Measurements from ENCODE around the gene C1orf185.
"Not testable (repeated sequence)": the region's sequence is repeated elsewhere in the genome, so short reads cannot be mapped to it uniquely, and the experiment has no call there.

Gene C1orf185

DNA sequence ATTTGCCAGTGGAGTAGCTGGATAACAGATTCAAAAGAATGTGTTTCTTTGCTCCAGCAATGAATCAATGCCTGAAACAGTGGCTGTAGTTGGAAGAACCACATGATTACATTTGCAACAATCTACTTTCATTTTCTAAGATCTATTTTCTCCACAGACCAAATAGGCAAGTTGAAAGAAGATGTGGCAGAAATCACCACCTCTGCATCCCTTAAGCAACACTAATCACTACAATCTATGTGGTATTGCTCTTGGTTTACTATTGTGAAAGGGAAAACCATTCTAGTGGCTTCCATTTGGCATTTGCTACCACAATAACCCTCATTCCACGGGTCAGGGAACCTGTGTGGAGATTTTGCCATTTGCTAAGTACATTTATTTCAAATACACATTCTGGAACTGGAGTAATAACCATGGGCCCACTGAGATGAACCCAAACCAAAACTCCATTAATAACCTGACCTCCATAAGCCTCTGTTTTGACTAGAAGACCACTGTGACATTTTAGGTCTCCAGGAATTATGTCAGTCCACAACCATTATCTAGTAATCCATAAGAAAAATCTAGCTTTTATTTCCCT is 66.3 kb downstream of the C1orf185 start:
- H3K4me1 ChIP-seq (ENCODE audit: control insufficient read depth, insufficient read depth, low read length): no peaks in the 10 kb centered on the region
- WGBS, 2 experiments: 75% methylated on average over 1 of the region's 1 CpG
- H3K4me3 ChIP-seq (ENCODE audit: insufficient read depth, low read depth, low read length): no peak overlapping the region
- no peaks in the 10 kb centered on the region for H3K36me3 ChIP-seq (ENCODE audit: control insufficient read depth, insufficient read depth, low read length)
- H3K9me3 ChIP-seq (ENCODE audit: control insufficient read depth, low read length): no peaks in the 10 kb centered on the region
- H3K27ac ChIP-seq (ENCODE audit: insufficient read depth, low read depth, low read length, poor library complexity, severe bottlenecking): no peak overlapping the region
- no peaks in the 10 kb centered on the region for H3K27me3 ChIP-seq (ENCODE audit: control insufficient read depth, insufficient read depth, low read length, poor library complexity, severe bottlenecking)

DNA sequence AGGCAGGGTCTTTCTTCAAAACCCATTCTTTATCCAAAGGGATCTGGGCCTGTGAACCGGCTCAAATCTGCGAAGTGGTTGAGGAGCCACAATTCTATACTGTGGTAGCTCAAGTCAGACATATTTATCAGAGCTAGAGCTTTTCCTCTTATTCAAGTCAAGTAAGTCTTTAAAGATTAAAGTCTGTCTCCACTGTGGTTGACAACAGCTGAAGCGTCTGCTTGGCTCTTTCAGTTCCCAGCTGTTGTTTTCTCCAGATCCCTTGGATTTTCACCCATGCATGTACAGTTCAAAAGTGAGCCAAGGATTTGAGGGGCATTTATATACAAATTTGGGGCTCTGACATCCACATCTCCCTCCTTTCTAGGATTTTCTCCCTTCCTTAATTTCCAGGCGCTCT is 66.9 kb downstream of the C1orf185 start:
- Histone ChIP-seq H3K27me3 (ENCODE audit: control insufficient read depth, insufficient read depth, low read length, poor library complexity, severe bottlenecking) (no peaks in the 10 kb centered on the region), H3K27ac (ENCODE audit: insufficient read depth, low read depth, low read length, poor library complexity, severe bottlenecking) (no peak overlapping the region), H3K9me3 (ENCODE audit: control insufficient read depth, low read length) (no peaks in the 10 kb centered on the region), H3K36me3 (ENCODE audit: control insufficient read depth, insufficient read depth, low read length) (no peaks in the 10 kb centered on the region), H3K4me1 (ENCODE audit: control insufficient read depth, insufficient read depth, low read length) (no peaks in the 10 kb centered on the region), H3K4me3 (ENCODE audit: insufficient read depth, low read depth, low read length) (no peak overlapping the region)
- 93 to 95% methylated on average over 4 of the region's 4 CpGs for WGBS, 2 experiments

DNA sequence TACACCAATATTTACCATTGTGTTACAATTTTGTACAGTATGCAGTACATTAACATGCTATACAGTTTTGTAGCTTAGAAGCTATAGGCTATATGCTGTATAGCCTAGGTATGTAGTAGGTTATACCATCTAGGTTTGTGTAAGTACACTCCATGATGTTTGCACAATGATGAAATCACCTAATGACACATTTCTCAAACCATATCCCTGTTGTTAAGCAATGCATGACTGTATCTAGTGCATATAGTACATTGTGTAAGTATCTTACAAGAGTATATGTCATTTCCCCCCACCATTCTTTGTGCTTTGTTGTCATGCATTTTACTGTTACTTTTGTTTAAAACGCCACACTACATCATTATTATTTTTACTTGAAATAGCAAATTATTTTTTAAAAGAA is 68.3 kb downstream of the C1orf185 start:
- H3K36me3 ChIP-seq (ENCODE audit: control insufficient read depth, insufficient read depth, low read length): no peaks in the 10 kb centered on the region
- WGBS, 2 experiments: no CpG with 5 or more reads among the region's 1 CpG

DNA sequence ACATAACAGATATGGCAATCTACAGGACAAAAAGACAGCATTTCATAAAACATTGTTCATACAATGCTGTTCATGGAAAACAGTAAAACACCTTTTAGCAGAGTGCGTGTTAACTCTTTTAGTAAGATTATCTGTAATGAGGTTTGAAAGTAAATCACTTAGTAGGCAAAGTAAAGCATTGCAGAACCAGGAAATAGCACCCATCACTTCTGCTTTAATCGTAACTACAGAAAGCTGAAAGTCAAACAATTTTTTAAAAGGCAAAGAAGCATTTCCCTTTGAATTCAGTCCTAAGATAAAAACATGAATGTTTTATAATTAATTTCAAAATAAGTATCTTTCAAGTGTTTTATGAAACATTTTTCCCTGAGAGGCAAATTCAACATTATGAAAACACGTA is 70.8 kb downstream of the C1orf185 start:
- Histone ChIP-seq H3K4me3 (ENCODE audit: insufficient read depth, low read depth, low read length) (no peak overlapping the region), H3K9me3 (ENCODE audit: control insufficient read depth, low read length) (no peaks in the 10 kb centered on the region), H3K27ac (ENCODE audit: insufficient read depth, low read depth, low read length, poor library complexity, severe bottlenecking) (no peak overlapping the region), H3K36me3 (ENCODE audit: control insufficient read depth, insufficient read depth, low read length) (no peaks in the 10 kb centered on the region), H3K27me3 (ENCODE audit: control insufficient read depth, insufficient read depth, low read length, poor library complexity, severe bottlenecking) (no peaks in the 10 kb centered on the region), H3K4me1 (ENCODE audit: control insufficient read depth, insufficient read depth, low read length) (no peaks in the 10 kb centered on the region)
- 95 to 98% methylated on average over 2 to 3 of the region's 3 CpGs for WGBS, 2 experiments

More for the DNA sequence above, 68.3 kb downstream of the C1orf185 start:
- H3K27me3 ChIP-seq (ENCODE audit: control insufficient read depth, insufficient read depth, low read length, poor library complexity, severe bottlenecking): no peaks in the 10 kb centered on the region
- no peak overlapping the region for H3K27ac ChIP-seq (ENCODE audit: insufficient read depth, low read depth, low read length, poor library complexity, severe bottlenecking)
- no peaks in the 10 kb centered on the region for H3K4me1 ChIP-seq (ENCODE audit: control insufficient read depth, insufficient read depth, low read length)
- H3K4me3 ChIP-seq (ENCODE audit: insufficient read depth, low read depth, low read length): no peak overlapping the region
- no peaks in the 10 kb centered on the region for H3K9me3 ChIP-seq (ENCODE audit: control insufficient read depth, low read length)

DNA sequence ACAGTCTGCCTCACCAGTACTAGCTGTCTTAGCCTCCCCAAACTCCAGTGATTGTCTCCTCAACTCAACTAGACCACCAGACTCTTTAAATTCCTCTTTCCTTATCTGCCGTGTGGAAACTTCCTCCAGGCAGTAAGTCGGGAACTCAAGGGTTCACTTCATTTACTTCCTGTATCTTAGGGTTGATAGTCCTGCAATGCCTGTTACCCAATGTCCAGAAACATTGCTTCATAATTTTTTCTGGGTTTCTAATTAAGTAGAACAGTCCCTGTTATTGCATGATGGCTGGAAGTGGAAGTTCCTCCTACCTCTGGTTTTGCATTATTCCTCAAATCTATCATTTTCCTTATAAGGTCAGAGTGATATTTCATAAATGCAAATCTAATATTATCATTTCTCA is 73.2 kb downstream of the C1orf185 start:
- WGBS, 2 experiments: 78 to 89% methylated on average over 2 of the region's 2 CpGs
- Histone ChIP-seq H3K36me3 (ENCODE audit: control insufficient read depth, insufficient read depth, low read length) (no peaks in the 10 kb centered on the region), H3K4me1 (ENCODE audit: control insufficient read depth, insufficient read depth, low read length) (no peaks in the 10 kb centered on the region), H3K27me3 (ENCODE audit: control insufficient read depth, insufficient read depth, low read length, poor library complexity, severe bottlenecking) (no peaks in the 10 kb centered on the region), H3K9me3 (ENCODE audit: control insufficient read depth, low read length) (no peaks in the 10 kb centered on the region), H3K4me3 (ENCODE audit: insufficient read depth, low read depth, low read length) (no peak overlapping the region), H3K27ac (ENCODE audit: insufficient read depth, low read depth, low read length, poor library complexity, severe bottlenecking) (no peak overlapping the region)

DNA sequence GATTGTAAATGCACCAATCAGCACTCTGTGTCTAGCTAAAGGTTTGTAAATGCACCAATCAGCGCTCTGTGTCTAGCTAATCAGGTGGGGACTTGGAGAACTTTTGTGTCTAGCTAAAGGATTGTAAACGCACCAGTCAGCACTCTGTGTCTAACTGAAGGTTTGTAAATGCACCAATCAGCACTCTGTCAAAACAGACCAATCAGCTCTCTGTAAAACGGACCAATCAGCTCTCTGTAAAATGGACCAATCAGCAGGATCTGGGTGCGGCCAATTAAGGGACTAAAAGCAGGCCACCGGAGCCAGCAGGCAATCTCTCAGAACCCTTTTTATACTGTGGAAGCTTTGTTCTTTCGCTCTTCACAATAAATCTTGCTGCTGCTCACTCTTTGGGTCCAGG is 76.0 kb downstream of the C1orf185 start:
- not testable (repeated sequence) for H3K4me1 ChIP-seq (ENCODE audit: control insufficient read depth, insufficient read depth, low read length); H3K36me3 ChIP-seq (ENCODE audit: control insufficient read depth, insufficient read depth, low read length); H3K4me3 ChIP-seq (ENCODE audit: insufficient read depth, low read depth, low read length); H3K27ac ChIP-seq (ENCODE audit: insufficient read depth, low read depth, low read length, poor library complexity, severe bottlenecking); H3K9me3 ChIP-seq (ENCODE audit: control insufficient read depth, low read length); H3K27me3 ChIP-seq (ENCODE audit: control insufficient read depth, insufficient read depth, low read length, poor library complexity, severe bottlenecking)
- 94 to 96% methylated on average over 6 of the region's 6 CpGs for WGBS, 2 experiments

DNA sequence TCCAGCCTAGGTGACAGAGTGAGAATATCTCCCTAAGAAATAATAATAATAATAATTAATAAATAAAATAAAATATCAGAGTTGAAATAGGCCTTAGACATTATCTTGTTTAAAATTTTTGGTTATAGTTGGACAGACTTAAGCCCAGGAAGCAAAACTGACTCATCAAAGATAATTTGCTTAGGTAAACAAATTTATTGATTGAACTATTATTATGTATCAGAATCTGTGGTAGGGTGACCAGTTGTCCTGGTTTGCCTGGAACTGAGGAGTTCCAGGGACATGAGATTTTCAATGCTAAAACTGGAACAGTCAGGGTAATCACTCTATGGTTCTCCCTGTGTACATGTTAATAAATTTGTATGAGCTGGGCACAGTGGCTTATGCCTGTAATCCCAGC is 86.2 kb downstream of the C1orf185 start:
- no peaks in the 10 kb centered on the region for H3K9me3 ChIP-seq (ENCODE audit: control insufficient read depth, low read length)
- H3K27ac ChIP-seq (ENCODE audit: insufficient read depth, low read depth, low read length, poor library complexity, severe bottlenecking): no peak overlapping the region
- H3K27me3 ChIP-seq (ENCODE audit: control insufficient read depth, insufficient read depth, low read length, poor library complexity, severe bottlenecking): no peaks in the 10 kb centered on the region
- no peak overlapping the region for H3K4me3 ChIP-seq (ENCODE audit: insufficient read depth, low read depth, low read length)
- no peaks in the 10 kb centered on the region for H3K4me1 ChIP-seq (ENCODE audit: control insufficient read depth, insufficient read depth, low read length)
- no peaks in the 10 kb centered on the region for H3K36me3 ChIP-seq (ENCODE audit: control insufficient read depth, insufficient read depth, low read length)

DNA sequence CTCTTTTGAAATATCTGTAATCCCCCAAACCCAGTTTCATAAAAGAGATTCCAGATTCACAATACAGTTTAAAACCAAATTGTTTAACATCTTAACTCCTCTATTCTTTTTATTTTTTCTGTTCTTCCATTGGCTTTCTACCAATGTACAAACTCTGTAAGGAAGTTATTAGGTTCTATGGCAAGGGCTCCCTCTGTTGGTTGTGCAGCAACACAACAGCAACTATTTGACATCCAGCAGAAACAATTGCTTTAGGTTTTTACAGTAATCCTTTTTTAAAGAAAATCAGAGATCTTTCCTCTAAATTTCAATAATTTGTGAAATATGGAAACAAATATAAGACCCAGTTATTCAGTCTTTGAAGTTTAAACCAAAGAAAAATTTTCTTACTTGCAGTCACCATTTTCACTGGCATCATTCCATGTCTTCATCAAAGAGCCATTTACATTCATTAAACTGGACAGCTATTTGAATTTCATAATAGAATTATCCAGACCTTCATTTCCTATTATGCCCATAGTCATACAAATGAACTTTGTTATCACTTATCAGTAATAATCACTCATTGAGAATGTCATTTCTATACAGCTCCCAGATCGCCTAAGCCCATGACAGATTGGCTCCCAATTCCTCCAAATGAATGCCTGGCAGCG is 87.5 kb downstream of the C1orf185 start:
- Histone ChIP-seq H3K4me3 (ENCODE audit: insufficient read depth, low read depth, low read length) (no peak overlapping the region), H3K27ac (ENCODE audit: insufficient read depth, low read depth, low read length, poor library complexity, severe bottlenecking) (no peak overlapping the region)
- WGBS, 2 experiments: 78 to 79% methylated on average over 2 of the region's 2 CpGs

DNA sequence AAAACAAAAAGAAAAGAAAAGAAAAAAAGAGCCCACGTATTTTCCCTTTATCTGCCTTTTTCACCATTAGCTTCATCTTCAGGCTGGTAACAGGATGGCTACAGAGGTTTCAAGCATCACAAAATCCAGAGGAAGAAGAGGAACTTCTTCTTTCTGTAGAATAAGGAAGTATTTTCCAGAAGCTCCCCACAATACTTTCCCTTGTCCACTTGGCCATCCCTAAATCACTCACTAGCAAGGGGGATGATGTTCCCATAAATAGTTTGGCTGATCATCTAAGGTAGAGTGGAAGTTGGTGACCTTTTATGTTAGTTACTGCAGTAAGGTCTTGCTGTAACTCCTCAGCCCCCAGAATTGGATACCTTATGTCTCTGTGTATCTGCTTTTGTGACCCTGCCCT is 88.9 kb downstream of the C1orf185 start:
- Histone ChIP-seq H3K36me3 (ENCODE audit: control insufficient read depth, insufficient read depth, low read length) (no peaks in the 10 kb centered on the region), H3K27ac (ENCODE audit: insufficient read depth, low read depth, low read length, poor library complexity, severe bottlenecking) (no peak overlapping the region), H3K4me1 (ENCODE audit: control insufficient read depth, insufficient read depth, low read length) (no peaks in the 10 kb centered on the region), H3K4me3 (ENCODE audit: insufficient read depth, low read depth, low read length) (no peak overlapping the region), H3K27me3 (ENCODE audit: control insufficient read depth, insufficient read depth, low read length, poor library complexity, severe bottlenecking) (no peaks in the 10 kb centered on the region), H3K9me3 (ENCODE audit: control insufficient read depth, low read length) (no peaks in the 10 kb centered on the region)
- WGBS, 2 experiments: 88% methylated on average over 1 of the region's 1 CpG; no CpG with 5 or more reads in 1 of the 2 experiments

More for the DNA sequence above, 87.5 kb downstream of the C1orf185 start:
- no peaks in the 10 kb centered on the region for H3K9me3 ChIP-seq (ENCODE audit: control insufficient read depth, low read length)
- no peaks in the 10 kb centered on the region for H3K36me3 ChIP-seq (ENCODE audit: control insufficient read depth, insufficient read depth, low read length)
- H3K27me3 ChIP-seq (ENCODE audit: control insufficient read depth, insufficient read depth, low read length, poor library complexity, severe bottlenecking): no peaks in the 10 kb centered on the region
- no peaks in the 10 kb centered on the region for H3K4me1 ChIP-seq (ENCODE audit: control insufficient read depth, insufficient read depth, low read length)

DNA sequence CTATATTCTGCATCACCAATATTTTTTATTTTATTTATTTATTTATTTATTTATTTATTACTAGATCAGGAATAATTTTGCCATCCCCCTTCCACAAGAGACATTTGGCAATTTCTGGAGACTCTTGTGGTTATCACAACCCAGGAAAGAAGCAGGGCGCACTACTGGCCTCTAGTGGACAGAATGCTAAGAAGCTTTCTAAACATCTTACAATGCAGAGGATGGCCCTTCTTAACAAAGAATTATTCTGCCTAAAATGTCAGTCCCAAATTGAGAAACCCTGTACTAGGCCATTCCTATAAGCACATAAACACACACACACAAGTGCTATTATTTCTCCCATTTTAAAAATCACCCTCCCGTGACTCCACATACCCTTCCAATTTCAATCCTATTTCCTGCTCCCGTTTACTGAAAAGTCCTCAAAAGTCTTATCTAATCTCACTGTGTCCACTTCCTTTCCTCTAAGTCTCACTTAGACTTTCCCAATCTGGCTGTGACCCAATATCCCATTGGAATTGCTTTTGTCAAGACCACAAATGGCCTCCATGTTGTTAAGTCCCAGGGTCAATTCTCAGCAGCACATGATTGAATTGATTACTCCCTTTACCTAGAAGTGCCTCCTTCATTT is 90.3 kb downstream of the C1orf185 start:
- H3K27ac ChIP-seq (ENCODE audit: insufficient read depth, low read depth, low read length, poor library complexity, severe bottlenecking): no peak overlapping the region
- no peaks in the 10 kb centered on the region for H3K9me3 ChIP-seq (ENCODE audit: control insufficient read depth, low read length)
- no peak overlapping the region for H3K4me3 ChIP-seq (ENCODE audit: insufficient read depth, low read depth, low read length)
- H3K27me3 ChIP-seq (ENCODE audit: control insufficient read depth, insufficient read depth, low read length, poor library complexity, severe bottlenecking): no peaks in the 10 kb centered on the region
- no peaks in the 10 kb centered on the region for H3K36me3 ChIP-seq (ENCODE audit: control insufficient read depth, insufficient read depth, low read length)
- H3K4me1 ChIP-seq (ENCODE audit: control insufficient read depth, insufficient read depth, low read length): no peaks in the 10 kb centered on the region
- WGBS, 2 experiments: 56 to 57% methylated on average over 3 of the region's 3 CpGs
